Occipital lobe (tissue), 2 donors: Measurements from ENCODE around the gene WWP2. TPM values are rescaled to one million over a fixed set of nuclear protein-coding genes. Genes with fewer than 3 reads are reported as not detected.
"Not testable (repeated sequence)": the region's sequence is repeated elsewhere in the genome, so short reads cannot be mapped to it uniquely, and the experiment has no call there.

Source experiments
- DNase-seq: peaks from one replicate; lab custom pipeline; 2025; lab: John Stamatoyannopoulos, UW
- total RNA-seq: library from RNA; depleted of rRNA; stranded (reverse); fragments of >200 nt; gene quantifications from one replicate; pipeline ENCODE4 v1.2.3, GENCODE V29; 2014

Gene WWP2
- total RNA-seq, 1 donor from 2014 or later = 15.9 TPM

- no peak for DNase-seq
Measured at GRCh38 chr16:69794486-69794885, 32.4 kb downstream of the WWP2 start.

- no peak for DNase-seq
Measured at GRCh38 chr16:69796285-69797118, 34.4 kb downstream of the WWP2 start.

GRCh38 chr16:69798466-69798865 lies 36.3 kb downstream of the WWP2 start:
- no peak for DNase-seq

GRCh38 chr16:69799611-69800031 lies 37.5 kb downstream of the WWP2 start:
- DNase-seq = no peak

GRCh38 chr16:69804297-69804696 lies 42.2 kb downstream of the WWP2 start:
- DNase-seq = no peak

- not testable (repeated sequence) for DNase-seq
Measured at GRCh38 chr16:69806776-69807175, 44.6 kb downstream of the WWP2 start.

- no peak for DNase-seq
Measured at GRCh38 chr16:69812688-69813014, 50.5 kb downstream of the WWP2 start.

GRCh38 chr16:69814078-69814477 lies 51.9 kb downstream of the WWP2 start:
- DNase-seq = no peak

GRCh38 chr16:69814561-69814960 lies 52.4 kb downstream of the WWP2 start:
- DNase-seq = no peak

- not testable (repeated sequence) for DNase-seq
Measured at GRCh38 chr16:69815216-69815883, 53.2 kb downstream of the WWP2 start.

GRCh38 chr16:69816996-69817395 lies 54.9 kb downstream of the WWP2 start:
- no peak for DNase-seq

GRCh38 chr16:69818891-69819545 lies 56.9 kb downstream of the WWP2 start:
- DNase-seq = no peak

GRCh38 chr16:69820926-69821541 lies 58.9 kb downstream of the WWP2 start:
- peak; percentile 19 for DNase-seq

- no peak for DNase-seq
Measured at GRCh38 chr16:69821844-69822173, 59.7 kb downstream of the WWP2 start.

- DNase-seq = no peak
Measured at GRCh38 chr16:69822174-69822935, 60.2 kb downstream of the WWP2 start.

GRCh38 chr16:69823831-69824563 lies 61.9 kb downstream of the WWP2 start:
- no peak for DNase-seq

GRCh38 chr16:69824564-69825142 lies 62.5 kb downstream of the WWP2 start:
- DNase-seq = not testable (repeated sequence)

GRCh38 chr16:69827524-69827923 lies 65.4 kb downstream of the WWP2 start:
- DNase-seq = no peak

- no peak for DNase-seq
Measured at GRCh38 chr16:69829338-69829737, 67.2 kb downstream of the WWP2 start.

- DNase-seq = no peak
Measured at GRCh38 chr16:69830146-69830533, 68.0 kb downstream of the WWP2 start.
